Measurements from ENCODE around the gene PIP5K1B.

DNA sequence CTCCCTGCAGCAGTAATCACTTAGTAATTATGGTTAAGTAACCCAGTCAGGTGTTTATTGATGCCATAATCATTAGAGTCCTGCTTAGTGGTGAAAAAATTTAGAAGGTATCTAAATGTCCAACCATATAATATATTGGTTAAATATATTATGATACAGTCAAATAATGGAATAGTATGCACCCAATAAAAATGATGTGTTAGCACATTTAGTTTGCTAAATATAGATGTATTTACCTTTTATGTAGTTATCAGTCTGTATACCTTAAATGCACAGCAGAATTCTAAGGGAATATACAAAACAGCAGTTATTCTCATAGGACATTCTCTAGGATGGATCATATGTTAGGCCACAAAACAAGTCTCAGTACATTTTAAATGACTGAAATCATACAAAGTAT, 218.4 kb downstream of the PIP5K1B start:
- no peak for TF ChIP-seq ZNF24 (IDR thresholded peaks at IDR 0.05)
- no peak for TF ChIP-seq ZNF589 (CRISPR knock-in tag; conservative IDR thresholded peaks at IDR 0.05)
- TF ChIP-seq ZNF777 (CRISPR knock-in tag; IDR thresholded peaks at IDR 0.05) = no peak
- TF ChIP-seq ZNF563 (CRISPR knock-in tag; IDR thresholded peaks at IDR 0.05) = no peak
- TF ChIP-seq, protein P1, sequence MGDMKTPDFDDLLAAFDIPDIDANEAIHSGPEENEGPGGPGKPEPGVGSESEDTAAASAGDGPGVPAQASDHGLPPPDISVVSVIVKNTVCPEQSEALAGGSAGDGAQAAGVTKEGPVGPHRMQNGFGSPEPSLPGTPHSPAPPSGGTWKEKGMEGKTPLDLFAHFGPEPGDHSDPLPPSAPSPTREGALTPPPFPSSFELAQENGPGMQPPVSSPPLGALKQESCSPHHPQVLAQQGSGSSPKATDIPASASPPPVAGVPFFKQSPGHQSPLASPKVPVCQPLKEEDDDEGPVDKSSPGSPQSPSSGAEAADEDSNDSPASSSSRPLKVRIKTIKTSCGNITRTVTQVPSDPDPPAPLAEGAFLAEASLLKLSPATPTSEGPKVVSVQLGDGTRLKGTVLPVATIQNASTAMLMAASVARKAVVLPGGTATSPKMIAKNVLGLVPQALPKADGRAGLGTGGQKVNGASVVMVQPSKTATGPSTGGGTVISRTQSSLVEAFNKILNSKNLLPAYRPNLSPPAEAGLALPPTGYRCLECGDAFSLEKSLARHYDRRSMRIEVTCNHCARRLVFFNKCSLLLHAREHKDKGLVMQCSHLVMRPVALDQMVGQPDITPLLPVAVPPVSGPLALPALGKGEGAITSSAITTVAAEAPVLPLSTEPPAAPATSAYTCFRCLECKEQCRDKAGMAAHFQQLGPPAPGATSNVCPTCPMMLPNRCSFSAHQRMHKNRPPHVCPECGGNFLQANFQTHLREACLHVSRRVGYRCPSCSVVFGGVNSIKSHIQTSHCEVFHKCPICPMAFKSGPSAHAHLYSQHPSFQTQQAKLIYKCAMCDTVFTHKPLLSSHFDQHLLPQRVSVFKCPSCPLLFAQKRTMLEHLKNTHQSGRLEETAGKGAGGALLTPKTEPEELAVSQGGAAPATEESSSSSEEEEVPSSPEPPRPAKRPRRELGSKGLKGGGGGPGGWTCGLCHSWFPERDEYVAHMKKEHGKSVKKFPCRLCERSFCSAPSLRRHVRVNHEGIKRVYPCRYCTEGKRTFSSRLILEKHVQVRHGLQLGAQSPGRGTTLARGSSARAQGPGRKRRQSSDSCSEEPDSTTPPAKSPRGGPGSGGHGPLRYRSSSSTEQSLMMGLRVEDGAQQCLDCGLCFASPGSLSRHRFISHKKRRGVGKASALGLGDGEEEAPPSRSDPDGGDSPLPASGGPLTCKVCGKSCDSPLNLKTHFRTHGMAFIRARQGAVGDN (CRISPR knock-in tag; IDR thresholded peaks at IDR 0.05) = no peak
- TF ChIP-seq ATF3 (CRISPR knock-in tag; IDR thresholded peaks at IDR 0.05) = no peak
- TF ChIP-seq RAD21 (CRISPR knock-in tag; IDR thresholded peaks at IDR 0.05) = no peak
